ENCODE results near the gene PDE6C. TPM values are rescaled to one million over a fixed set of nuclear protein-coding genes. Genes with fewer than 3 reads are reported as not detected.

Gene PDE6C
- total and polyA plus RNA-seq, 2 donors (not counting 1 experiment from before 2014, with no cell fraction given), result not detected

GRCh38 chr10:93589648-93590562, 22.4 kb upstream of the PDE6C start:
- H3K4me3 ChIP-seq (ENCODE audit: control extremely low read depth in 1 of 5, extremely low read depth in 1 of 5, insufficient read depth in 1 of 5, low read depth in 2 of 5, low read length in 4 of 5), result no peak overlapping the region
- DNase-seq (no peak), ATAC-seq (ENCODE audit: low read depth) (no peak)
- no peak overlapping the region for H3K27ac ChIP-seq (ENCODE audit: low read length in 2 of 2)
- H3K79me2 ChIP-seq (ENCODE audit: control insufficient read depth, insufficient read depth, low read length), result no peaks in the 10 kb centered on the region
- Mint-ChIP-seq H3K4me1 (no peaks in the 10 kb centered on the region), H3K4me3 (no peak overlapping the region), H3K27ac (no peak overlapping the region), H3K27me3 (peaks cover 7% of the 10 kb centered on the region), H3K9me3 (ENCODE audit: insufficient read depth) (no peaks in the 10 kb centered on the region)
- H3K4me1 ChIP-seq (ENCODE audit: control insufficient read depth in 2 of 2, insufficient read depth in 2 of 2, low read length in 2 of 2), result no peaks in the 10 kb centered on the region
- CTCF ChIA-PET, result no interaction called here
- H3K36me3 ChIP-seq (replicated peaks in 1 of 2; ENCODE audit: control extremely low read depth in 1 of 2, control insufficient read depth in 1 of 2, extremely low read depth in 1 of 2, insufficient read depth in 2 of 2, low read length in 1 of 2), result no peaks in the 10 kb centered on the region
- H4K20me1 ChIP-seq (ENCODE audit: control insufficient read depth, insufficient read depth, low read length, poor library complexity, severe bottlenecking), result no peaks in the 10 kb centered on the region
- H3K27me3 ChIP-seq (replicated peaks in 1 of 4; ENCODE audit: control extremely low read depth in 1 of 4, control insufficient read depth in 3 of 4, insufficient read depth in 4 of 4, low read length in 3 of 4), result peaks cover 0 to 4% (median 0%) of the 10 kb centered on the region in 4 experiments
- no peak overlapping the region for H3K4me2 ChIP-seq (replicated peaks; ENCODE audit: low read depth, low read length, poor library complexity, severe bottlenecking)
- intact Hi-C loops (cut with micrococcal nuclease), result no loop called here
- TF ChIP-seq EZH2 (IDR thresholded peaks at IDR 0.05; ENCODE audit: borderline replicate concordance, insufficient read depth, low read depth, low read length, poor library complexity, severe bottlenecking), result no peak
- TF ChIP-seq CTCF (IDR thresholded peaks at IDR 0.05), result no peak
- WGBS (ENCODE audit: insufficient coverage), result 93% methylated on average over 12 of the region's 15 CpGs
- H2AFZ ChIP-seq (ENCODE audit: insufficient read depth, low read depth, low read length, poor library complexity, severe bottlenecking), result no peak overlapping the region
- POLR2A ChIA-PET, result no interaction called here
- H3K9ac ChIP-seq (ENCODE audit: low read length), result no peak overlapping the region
- no peaks in the 10 kb centered on the region for H3K9me3 ChIP-seq (ENCODE audit: control extremely low read depth in 1 of 3, control insufficient read depth in 2 of 3, insufficient read depth in 1 of 3, low read length in 2 of 3)

GRCh38 chr10:93590638-93591037, 21.7 kb upstream of the PDE6C start:
- H3K9me3 ChIP-seq (ENCODE audit: control extremely low read depth in 1 of 3, control insufficient read depth in 2 of 3, insufficient read depth in 1 of 3, low read length in 2 of 3), result no peaks in the 10 kb centered on the region
- CTCF ChIA-PET, result no interaction called here
- H3K9ac ChIP-seq (ENCODE audit: low read length), result no peak overlapping the region
- H3K4me2 ChIP-seq (replicated peaks; ENCODE audit: low read depth, low read length, poor library complexity, severe bottlenecking), result no peak overlapping the region
- no peaks in the 10 kb centered on the region for H3K79me2 ChIP-seq (ENCODE audit: control insufficient read depth, insufficient read depth, low read length)
- H3K4me3 ChIP-seq (ENCODE audit: control extremely low read depth in 1 of 5, extremely low read depth in 1 of 5, insufficient read depth in 1 of 5, low read depth in 2 of 5, low read length in 4 of 5), result no peak overlapping the region
- no peak for DNase-seq
- H3K27ac Mint-ChIP-seq, result no peak overlapping the region
- no peak for ATAC-seq (ENCODE audit: low read depth)
- no peak overlapping the region for H2AFZ ChIP-seq (ENCODE audit: insufficient read depth, low read depth, low read length, poor library complexity, severe bottlenecking)
- H3K4me1 ChIP-seq (ENCODE audit: control insufficient read depth in 2 of 2, insufficient read depth in 2 of 2, low read length in 2 of 2), result no peaks in the 10 kb centered on the region
- 92% methylated on average over 6 of the region's 7 CpGs for WGBS (ENCODE audit: insufficient coverage)
- POLR2A ChIA-PET, result no interaction called here
- H3K4me3 Mint-ChIP-seq, result no peak overlapping the region
- H3K27me3 ChIP-seq (replicated peaks in 1 of 4; ENCODE audit: control extremely low read depth in 1 of 4, control insufficient read depth in 3 of 4, insufficient read depth in 4 of 4, low read length in 3 of 4), result peaks cover 0 to 4% (median 0%) of the 10 kb centered on the region in 4 experiments
- peaks cover 7% of the 10 kb centered on the region for H3K27me3 Mint-ChIP-seq
- H3K27ac ChIP-seq (ENCODE audit: low read length in 2 of 2), result no peak overlapping the region
- no peaks in the 10 kb centered on the region for H3K4me1 Mint-ChIP-seq
- H4K20me1 ChIP-seq (ENCODE audit: control insufficient read depth, insufficient read depth, low read length, poor library complexity, severe bottlenecking), result no peaks in the 10 kb centered on the region
- no peaks in the 10 kb centered on the region for H3K36me3 ChIP-seq (replicated peaks in 1 of 2; ENCODE audit: control extremely low read depth in 1 of 2, control insufficient read depth in 1 of 2, extremely low read depth in 1 of 2, insufficient read depth in 2 of 2, low read length in 1 of 2)
- intact Hi-C loops (cut with micrococcal nuclease), result no loop called here
- no peak for TF ChIP-seq CTCF (IDR thresholded peaks at IDR 0.05)
- no peak for TF ChIP-seq EZH2 (IDR thresholded peaks at IDR 0.05; ENCODE audit: borderline replicate concordance, insufficient read depth, low read depth, low read length, poor library complexity, severe bottlenecking)
- no peaks in the 10 kb centered on the region for H3K9me3 Mint-ChIP-seq (ENCODE audit: insufficient read depth)

Data from B cell (primary cell).